Stomach (tissue), 4 donors: ENCODE results near the gene MED15.

Experiments
- CTCF ChIP-seq, 7 experiments: fragments of 450-650 bp in 4 of 7; fragments of 200-600 bp in 3 of 7; sonication (generic) in 3 of 7; IDR thresholded peaks; one replicate each; pipeline ENCODE4 v1.5.1; 2016 to 2019; ENCODE audit warnings: antibody characterized with exemption in 7 of 7, control low read depth in 2 of 7, mild to moderate bottlenecking in 1 of 7
- EP300 ChIP-seq: sonication (generic); formaldehyde crosslinking; IDR thresholded peaks from one replicate; pipeline ENCODE4 v1.6.1; 2017; ENCODE audit warnings: antibody characterized with exemption
- POLR2A ChIP-seq, 4 donors: fragments of 450-650 bp; IDR thresholded peaks; one replicate each; pipeline ENCODE4 v1.6.1; 2016; ENCODE audit warnings: antibody characterized with exemption in 4 of 4, control low read depth in 2 of 4, mild to moderate bottlenecking in 1 of 4, moderate library complexity in 1 of 4
- POLR2AphosphoS5 ChIP-seq, 3 donors: sonication (generic); formaldehyde crosslinking; IDR thresholded peaks; one replicate each; pipeline ENCODE4 v1.6.1; 2016; ENCODE audit warnings: antibody characterized with exemption in 3 of 3

- TF ChIP-seq CTCF (IDR thresholded peaks at IDR 0.05) (no peak), POLR2AphosphoS5 (IDR thresholded peaks at IDR 0.05) (no peak), POLR2A (IDR thresholded peaks at IDR 0.05) (no peak), EP300 (no peak)
These were observed 43.9 kb upstream of the MED15 start for GRCh38 chr22:20463324-20464095.
